Astrocyte (in vitro differentiated cells and primary cell): Measurements from ENCODE around the gene HP. TPM values are rescaled to one million over a fixed set of nuclear protein-coding genes. Genes with fewer than 3 reads are reported as not detected.

Source experiments
- DNase-seq: peaks from one replicate; pipeline ENCODE4 v3.0.0-alpha.2; 2010; ENCODE audit warnings: low read depth
- FAIRE-seq: peaks from 2 replicates; lab custom pipeline; 2011; peaks lifted over from hg19 to GRCh38; lab: Jason Lieb, UNC
- H2AFZ ChIP-seq: 2 replicates; pipeline ENCODE4 v1.6.0; 2012; ENCODE audit warnings: low read depth, low read length, inconsistent platforms
- H3K27ac ChIP-seq: 2 replicates; pipeline ENCODE4 v1.5.1; 2011; ENCODE audit warnings: low read depth, low read length, inconsistent platforms
- H3K27me3 ChIP-seq: 2 replicates; pipeline ENCODE4 v1.6.0; 2011; ENCODE audit warnings: low read length, inconsistent platforms; ENCODE audit not compliant: insufficient read depth
- H3K36me3 ChIP-seq: 2 replicates; pipeline ENCODE4 v1.5.1; 2011; ENCODE audit warnings: low read length, inconsistent platforms; ENCODE audit not compliant: insufficient read depth
- H3K4me1 ChIP-seq: 2 replicates; pipeline ENCODE4 v1.5.1; 2011; ENCODE audit warnings: low read length, inconsistent platforms; ENCODE audit not compliant: insufficient read depth
- H3K4me2 ChIP-seq: 2 replicates; pipeline ENCODE4 v1.6.0; 2012; ENCODE audit warnings: low read length, inconsistent platforms
- H3K4me3 ChIP-seq: 2 replicates; pipeline ENCODE4 v1.5.1; 2011; ENCODE audit warnings: low read depth, mild to moderate bottlenecking, low read length, inconsistent platforms; ENCODE audit not compliant: insufficient read depth
- H3K79me2 ChIP-seq: 2 replicates; pipeline ENCODE4 v1.6.0; 2012; ENCODE audit warnings: mild to moderate bottlenecking, low read length, inconsistent platforms; ENCODE audit not compliant: insufficient read depth
- H3K9ac ChIP-seq: 2 replicates; pipeline ENCODE4 v1.6.0; 2012; ENCODE audit warnings: mild to moderate bottlenecking, low read length, inconsistent platforms
- H3K9me3 ChIP-seq: 2 replicates; pipeline ENCODE4 v1.5.1; 2012; ENCODE audit warnings: low read depth, mild to moderate bottlenecking, low read length, inconsistent platforms; ENCODE audit not compliant: insufficient read depth
- H4K20me1 ChIP-seq: 2 replicates; pipeline ENCODE4 v1.6.0; 2012; ENCODE audit warnings: low read length, inconsistent platforms; ENCODE audit not compliant: insufficient read depth
- H3K27ac Mint-ChIP-seq: one replicate; pipeline ENCODE4 v1.8.0; 2021; ENCODE audit warnings: mild to moderate bottlenecking, mixed read lengths; ENCODE audit not compliant: unreplicated experiment
- H3K27me3 Mint-ChIP-seq: one replicate; pipeline ENCODE4 v1.8.0; 2021; ENCODE audit warnings: low read depth, mixed read lengths; ENCODE audit not compliant: unreplicated experiment
- H3K36me3 Mint-ChIP-seq: one replicate; pipeline ENCODE4 v1.8.0; 2021; ENCODE audit warnings: low read depth, mixed read lengths; ENCODE audit not compliant: unreplicated experiment
- H3K4me1 Mint-ChIP-seq: one replicate; pipeline ENCODE4 v1.8.0; 2021; ENCODE audit warnings: low read depth, mixed read lengths; ENCODE audit not compliant: unreplicated experiment
- H3K4me3 Mint-ChIP-seq: one replicate; pipeline ENCODE4 v1.8.0; 2021; ENCODE audit warnings: mild to moderate bottlenecking, moderate library complexity, mixed read lengths; ENCODE audit not compliant: unreplicated experiment
- H3K9me3 Mint-ChIP-seq: one replicate; pipeline ENCODE4 v1.8.0; 2021; ENCODE audit warnings: mild to moderate bottlenecking, mixed read lengths; ENCODE audit not compliant: unreplicated experiment
- EZH2 ChIP-seq: IDR thresholded peaks from 2 replicates; pipeline ENCODE4 v1.6.1; 2012; ENCODE audit warnings: mild to moderate bottlenecking, low read length, inconsistent platforms; ENCODE audit not compliant: insufficient read depth
- total RNA-seq: library from RNA; stranded (reverse); gene quantifications from 2 replicates; pipeline ENCODE4 v1.2.1, GENCODE V29; 2021
- TF ChIP-seq, protein P1 (sequence below): IDR thresholded peaks from 2 replicates; pipeline ENCODE4 v1.5.1; 2011; ENCODE audit warnings: low read depth, mild to moderate bottlenecking, inconsistent platforms, low read length, moderate library complexity; ENCODE audit not compliant: insufficient read depth

Gene HP
- total RNA-seq, 1 donor from 2014 or later, result not detected

- FAIRE-seq, result no peak
- peaks cover 4% of the 10 kb centered on the region for H3K4me1 Mint-ChIP-seq
- no peak for TF ChIP-seq EZH2
- TF ChIP-seq, protein P1, sequence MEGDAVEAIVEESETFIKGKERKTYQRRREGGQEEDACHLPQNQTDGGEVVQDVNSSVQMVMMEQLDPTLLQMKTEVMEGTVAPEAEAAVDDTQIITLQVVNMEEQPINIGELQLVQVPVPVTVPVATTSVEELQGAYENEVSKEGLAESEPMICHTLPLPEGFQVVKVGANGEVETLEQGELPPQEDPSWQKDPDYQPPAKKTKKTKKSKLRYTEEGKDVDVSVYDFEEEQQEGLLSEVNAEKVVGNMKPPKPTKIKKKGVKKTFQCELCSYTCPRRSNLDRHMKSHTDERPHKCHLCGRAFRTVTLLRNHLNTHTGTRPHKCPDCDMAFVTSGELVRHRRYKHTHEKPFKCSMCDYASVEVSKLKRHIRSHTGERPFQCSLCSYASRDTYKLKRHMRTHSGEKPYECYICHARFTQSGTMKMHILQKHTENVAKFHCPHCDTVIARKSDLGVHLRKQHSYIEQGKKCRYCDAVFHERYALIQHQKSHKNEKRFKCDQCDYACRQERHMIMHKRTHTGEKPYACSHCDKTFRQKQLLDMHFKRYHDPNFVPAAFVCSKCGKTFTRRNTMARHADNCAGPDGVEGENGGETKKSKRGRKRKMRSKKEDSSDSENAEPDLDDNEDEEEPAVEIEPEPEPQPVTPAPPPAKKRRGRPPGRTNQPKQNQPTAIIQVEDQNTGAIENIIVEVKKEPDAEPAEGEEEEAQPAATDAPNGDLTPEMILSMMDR, result no peak
Measured at GRCh38 chr16:72027669-72028378, 26.5 kb upstream of the HP start.

GRCh38 chr16:72029567-72030271 lies 24.6 kb upstream of the HP start:
- no peak overlapping the region for H3K27ac ChIP-seq
- no peak overlapping the region for H3K9ac ChIP-seq
- H3K27me3 Mint-ChIP-seq, result no peaks in the 10 kb centered on the region
- FAIRE-seq (no peak), DNase-seq (no peak)
- no peak overlapping the region for H3K4me3 ChIP-seq
- H3K36me3 ChIP-seq, result no peaks in the 10 kb centered on the region
- H3K36me3 Mint-ChIP-seq, result no peaks in the 10 kb centered on the region
- H3K27ac Mint-ChIP-seq, result no peak overlapping the region
- no peak overlapping the region for H3K4me2 ChIP-seq
- no peaks in the 10 kb centered on the region for H3K27me3 ChIP-seq
- no peaks in the 10 kb centered on the region for H3K4me1 Mint-ChIP-seq
- H2AFZ ChIP-seq, result no peak overlapping the region
- TF ChIP-seq, protein P1, result no peak
- no peak for TF ChIP-seq EZH2
- no peak overlapping the region for H3K4me3 Mint-ChIP-seq
- H3K4me1 ChIP-seq, result no peaks in the 10 kb centered on the region
- H3K9me3 Mint-ChIP-seq, result no peaks in the 10 kb centered on the region
- no peaks in the 10 kb centered on the region for H3K79me2 ChIP-seq
- H3K9me3 ChIP-seq, result no peaks in the 10 kb centered on the region
- H4K20me1 ChIP-seq, result no peaks in the 10 kb centered on the region

More at GRCh38 chr16:72027669-72028378, 26.5 kb upstream of the HP start:
- Mint-ChIP-seq H3K36me3 (peaks cover 9% of the 10 kb centered on the region), H3K27me3 (no peaks in the 10 kb centered on the region), H3K4me3 (no peak overlapping the region), H3K9me3 (no peaks in the 10 kb centered on the region), H3K27ac (no peak overlapping the region)
- Histone ChIP-seq H3K27ac (no peak overlapping the region), H3K9ac (no peak overlapping the region), H2AFZ (no peak overlapping the region), H3K4me2 (no peak overlapping the region), H3K27me3 (no peaks in the 10 kb centered on the region), H3K79me2 (no peaks in the 10 kb centered on the region), H4K20me1 (no peaks in the 10 kb centered on the region), H3K4me1 (no peaks in the 10 kb centered on the region), H3K4me3 (no peak overlapping the region), H3K9me3 (no peaks in the 10 kb centered on the region), H3K36me3 (no peaks in the 10 kb centered on the region)
- no peak for DNase-seq
